Upper lobe of right lung (tissue), 1 donor: Measurements from ENCODE around the gene ETNPPL. TPM values are rescaled to one million over a fixed set of nuclear protein-coding genes. Genes with fewer than 3 reads are reported as not detected.
"Not testable (repeated sequence)": the region's sequence is repeated elsewhere in the genome, so short reads cannot be mapped to it uniquely, and the experiment has no call there.

Experiments used
- ATAC-seq: fragments of 200-7000 bp; cut with Tn5 transposase; one replicate; pipeline ENCODE4 v1.9.1; 2020; ENCODE audit warnings: mild to moderate bottlenecking, moderate library complexity
- DNase-seq: peaks from one replicate; pipeline ENCODE4 v3.0.0-alpha.2; 2020
- H3K27ac ChIP-seq: fragments of 200-600 bp; one replicate; pipeline ENCODE4 v1.8.0; 2022
- H3K27me3 ChIP-seq: fragments of 200-600 bp; one replicate; pipeline ENCODE4 v1.8.0; 2022; ENCODE audit warnings: mild to moderate bottlenecking
- H3K36me3 ChIP-seq: fragments of 200-600 bp; one replicate; pipeline ENCODE4 v1.8.0; 2022
- H3K4me1 ChIP-seq: fragments of 200-600 bp; one replicate; pipeline ENCODE4 v1.8.0; 2022
- H3K4me3 ChIP-seq: fragments of 200-600 bp; one replicate; pipeline ENCODE4 v1.8.0; 2022; ENCODE audit warnings: mild to moderate bottlenecking
- H3K9me3 ChIP-seq: fragments of 200-600 bp; one replicate; pipeline ENCODE4 v1.8.0; 2022
- CTCF ChIP-seq: fragments of 200-600 bp; IDR thresholded peaks from one replicate; pipeline ENCODE4 v1.8.0; 2022; ENCODE audit warnings: antibody characterized with exemption
- intact Hi-C: fragments of 100-400 bp; cut with DNase I; formaldehyde crosslinking; loops from one replicate; pipeline ENCODE4 v1.11.0; 2022
- total RNA-seq: library from RNA; stranded (reverse); fragmentation: NEBNext Ultra II Directional; extraction: Animal tissue kit (Norgen Biotek cat#: 25700); gene quantifications from one replicate; pipeline ENCODE4 v1.2.1, GENCODE V29; 2021
- donor health status: DM: no; HTN: yes; CAD: no; lungs with severe emphysema.

The ETNPPL gene
- total RNA-seq, 1 donor from 2014 or later, result not detected

- Histone ChIP-seq H3K9me3 (peaks cover 4% of the 10 kb centered on the region), H3K4me3 (no peak overlapping the region), H3K27ac (no peak overlapping the region), H3K27me3 (no peaks in the 10 kb centered on the region), H3K36me3 (no peaks in the 10 kb centered on the region), H3K4me1 (no peaks in the 10 kb centered on the region)
- intact Hi-C loops, result no loop called here
- no peak for DNase-seq
- TF ChIP-seq CTCF, result no peak
- no peak for ATAC-seq
Observed at GRCh38 chr4:108725457-108725856, 37.4 kb downstream of the ETNPPL start.

GRCh38 chr4:108717386-108717785 is 45.5 kb downstream of the ETNPPL start:
- intact Hi-C loops, result no loop called here
- no peak for DNase-seq
- no peak overlapping the region for H3K27ac ChIP-seq
- no peaks in the 10 kb centered on the region for H3K4me1 ChIP-seq
- H3K9me3 ChIP-seq, result no peaks in the 10 kb centered on the region
- TF ChIP-seq CTCF, result no peak
- no peaks in the 10 kb centered on the region for H3K27me3 ChIP-seq
- H3K36me3 ChIP-seq, result no peaks in the 10 kb centered on the region
- no peak for ATAC-seq
- no peak overlapping the region for H3K4me3 ChIP-seq

- H3K27me3 ChIP-seq, result no peaks in the 10 kb centered on the region
- H3K36me3 ChIP-seq, result no peaks in the 10 kb centered on the region
- H3K4me1 ChIP-seq, result no peaks in the 10 kb centered on the region
- ATAC-seq (no peak), DNase-seq (no peak)
- intact Hi-C loops, result no loop called here
- no peaks in the 10 kb centered on the region for H3K9me3 ChIP-seq
- H3K27ac ChIP-seq, result no peak overlapping the region
- no peak for TF ChIP-seq CTCF
- H3K4me3 ChIP-seq, result no peak overlapping the region
Observed at GRCh38 chr4:108716340-108716739, 46.5 kb downstream of the ETNPPL start.

- no peaks in the 10 kb centered on the region for H3K9me3 ChIP-seq
- H3K27me3 ChIP-seq, result no peaks in the 10 kb centered on the region
- intact Hi-C loops, result no loop called here
- DNase-seq (no peak), ATAC-seq (no peak)
- TF ChIP-seq CTCF, result no peak
- H3K4me1 ChIP-seq, result no peaks in the 10 kb centered on the region
- no peak overlapping the region for H3K4me3 ChIP-seq
- H3K36me3 ChIP-seq, result no peaks in the 10 kb centered on the region
- no peak overlapping the region for H3K27ac ChIP-seq
Observed at GRCh38 chr4:108714880-108715279, 48.0 kb downstream of the ETNPPL start.

GRCh38 chr4:108710578-108710977 is 52.3 kb downstream of the ETNPPL start:
- H3K36me3 ChIP-seq, H3K4me1 ChIP-seq, H3K4me3 ChIP-seq, H3K27ac ChIP-seq, H3K9me3 ChIP-seq, intact Hi-C loops, ATAC-seq, DNase-seq, H3K27me3 ChIP-seq: not testable (repeated sequence)

- intact Hi-C loops, result no loop called here
- DNase-seq, result no peak
- Histone ChIP-seq H3K27ac (no peak overlapping the region), H3K9me3 (no peaks in the 10 kb centered on the region), H3K4me1 (no peaks in the 10 kb centered on the region), H3K27me3 (no peaks in the 10 kb centered on the region), H3K36me3 (no peaks in the 10 kb centered on the region), H3K4me3 (no peak overlapping the region)
- no peak for TF ChIP-seq CTCF
- ATAC-seq, result no peak
Observed at GRCh38 chr4:108709722-108710121, 53.1 kb downstream of the ETNPPL start.
